OCI-LY7 (cell line): ENCODE results near the gene UGT1A4. TPM values are rescaled to one million over a fixed set of nuclear protein-coding genes. Genes with fewer than 3 reads are reported as not detected.

Experiments used
- BruUV-seq: library from RNA; stranded (reverse); fragments of 400-500 nt; replicated peaks from 2 replicates; lab custom pipeline; 2021; lab: Mats Ljungman, UMichigan
- CTCF ChIA-PET: fragments of 300-600 bp; sonication (Branson Sonifier 250); formaldehyde crosslinking; loops from one replicate; lab custom pipeline; 2022; ENCODE audit warnings: antibody characterized with exemption; ENCODE audit not compliant: unreplicated experiment; lab: Charles Lee
- POLR2A ChIA-PET: fragments of 300-600 bp; sonication (Branson Sonifier 250); formaldehyde crosslinking; loops from one replicate; lab custom pipeline; 2022; ENCODE audit warnings: antibody characterized with exemption; lab: Charles Lee
- DNase-seq: peaks from one replicate; pipeline ENCODE4 v3.0.0-alpha.2; 2015; ENCODE audit warnings: low spot score
- H2AFZ ChIP-seq: fragments of 200-600 bp; sonication (generic), shearing (Covaris generic); 2 replicates; pipeline ENCODE4 v1.6.1; 2014; ENCODE audit warnings: mild to moderate bottlenecking, antibody characterized with exemption, low read length, moderate library complexity
- H3K27ac ChIP-seq: fragments of 200-600 bp; sonication (generic); 2 replicates; pipeline ENCODE4 v1.5.1; 2014; ENCODE audit warnings: mixed run types, low read depth, mild to moderate bottlenecking, moderate library complexity, low read length, inconsistent platforms; ENCODE audit not compliant: poor library complexity, severe bottlenecking
- H3K36me3 ChIP-seq: fragments of 200-600 bp; sonication (generic); 2 replicates; pipeline ENCODE4 v1.6.1; 2014; ENCODE audit warnings: mild to moderate bottlenecking, antibody characterized with exemption, low read length, moderate library complexity, mixed read lengths; ENCODE audit not compliant: insufficient read depth
- H3K4me1 ChIP-seq: fragments of 200-600 bp; sonication (generic); 2 replicates; pipeline ENCODE4 v1.5.1; 2014; ENCODE audit warnings: mild to moderate bottlenecking, low read length; ENCODE audit not compliant: insufficient read depth, poor library complexity, severe bottlenecking
- H3K4me2 ChIP-seq: fragments of 200-600 bp; sonication (generic); 2 replicates; pipeline ENCODE4 v1.6.1; 2014; ENCODE audit warnings: mild to moderate bottlenecking, low read length
- H3K4me3 ChIP-seq: fragments of 200-600 bp; sonication (generic); 2 replicates; pipeline ENCODE4 v1.5.1; 2014; ENCODE audit warnings: mild to moderate bottlenecking, low read depth, low read length; ENCODE audit not compliant: poor library complexity, severe bottlenecking
- H3K79me2 ChIP-seq: fragments of 200-600 bp; sonication (generic); 2 replicates; pipeline ENCODE4 v1.6.1; 2016; ENCODE audit warnings: low read depth, mild to moderate bottlenecking, low read length, moderate library complexity, mixed read lengths; ENCODE audit not compliant: insufficient read depth
- H3K9me2 ChIP-seq: fragments of 200-600 bp; sonication (generic); 2 replicates; pipeline ENCODE4 v1.6.1; 2016; ENCODE audit warnings: mild to moderate bottlenecking, low read length, mixed read lengths; ENCODE audit not compliant: insufficient read depth
- H3K9me3 ChIP-seq: fragments of 200-600 bp; sonication (generic); 2 replicates; pipeline ENCODE4 v1.6.1; 2014; ENCODE audit warnings: mild to moderate bottlenecking, mixed run types, low read length, mixed read lengths
- H4K20me1 ChIP-seq: fragments of 200-600 bp; sonication (generic); 2 replicates; pipeline ENCODE4 v1.6.1; 2014; ENCODE audit warnings: mild to moderate bottlenecking, antibody characterized with exemption, low read length, moderate library complexity, mixed read lengths; ENCODE audit not compliant: insufficient read depth
- CTCF ChIP-seq: fragments of 200-600 bp; sonication (generic); conservative IDR thresholded peaks from 2 replicates; pipeline ENCODE4 v1.5.1; 2014; ENCODE audit warnings: mild to moderate bottlenecking, antibody characterized with exemption, low read length, moderate library complexity, mixed read lengths
- EZH2phosphoT487 ChIP-seq: fragments of 200-600 bp; sonication (generic); IDR thresholded peaks from 2 replicates; pipeline ENCODE4 v1.6.1; 2018; ENCODE audit warnings: low read depth, borderline replicate concordance, mild to moderate bottlenecking, mixed run types, antibody characterized with exemption, low read length, moderate library complexity, mixed read lengths
- intact Hi-C: fragments of 100-400 bp; cut with micrococcal nuclease; formaldehyde crosslinking; loops from one replicate; pipeline ENCODE4 v1.10.0; 2022; ENCODE audit not compliant: unreplicated experiment
- total RNA-seq, 2 experiments: library from RNA; depleted of rRNA in 1 of 2; stranded (reverse); fragments of >200 nt in 1 of 2; shearing (Covaris generic) in 1 of 2; gene quantifications; 2 replicates each; pipeline ENCODE4 v1.2.3, GENCODE V29; 2014 to 2022

UGT1A4 gene
- total RNA-seq, 2 experiments from 2014 or later, result not detected

- no TSS peak for BruUV-seq
- Histone ChIP-seq H3K9me2 (no peaks in the 10 kb centered on the region; the same call in 1 of the 2 replicates), H3K4me2 (no peak overlapping the region), H3K4me3 (no peak overlapping the region), H3K79me2 (no peaks in the 10 kb centered on the region), H3K36me3 (no peaks in the 10 kb centered on the region), H2AFZ (no peak overlapping the region), H3K9me3 (no peaks in the 10 kb centered on the region), H4K20me1 (no peaks in the 10 kb centered on the region), H3K27ac (no peak overlapping the region), H3K4me1 (no peaks in the 10 kb centered on the region)
- no peak for TF ChIP-seq CTCF
- no peak for TF ChIP-seq EZH2phosphoT487
- intact Hi-C loops, result no loop called here
- ChIA-PET POLR2A (no interaction called here), CTCF (interaction anchor here (0.5 kb wide), 1 partner anchor 161 kb away, joined by 4 read pairs; no protein-coding TSS in a partner anchor)
- no peak for DNase-seq
These were observed 40.3 kb downstream of the UGT1A4 start for GRCh38 chr2:233758849-233759248.

- H3K79me2 ChIP-seq, result no peaks in the 10 kb centered on the region
- ChIA-PET POLR2A (no interaction called here), CTCF (no interaction called here)
- H3K4me3 ChIP-seq, result no peak within 1 kb of the TSS
- no peaks in the 10 kb centered on the region for H3K9me3 ChIP-seq
- H3K4me1 ChIP-seq, result no peaks in the 10 kb centered on the region
- no TSS peak for BruUV-seq
- no peak for DNase-seq
- intact Hi-C loops, result no loop called here
- no peak within 1 kb of the TSS for H2AFZ ChIP-seq
- H4K20me1 ChIP-seq, result no peaks in the 10 kb centered on the region
- no peak within 1 kb of the TSS for H3K4me2 ChIP-seq
- TF ChIP-seq CTCF, result no peak
- TF ChIP-seq EZH2phosphoT487, result no peak
- H3K36me3 ChIP-seq, result no peaks in the 10 kb centered on the region
- no peak within 1 kb of the TSS for H3K27ac ChIP-seq
- H3K9me2 ChIP-seq, result no peaks in the 10 kb centered on the region; the same call in 1 of the 2 replicates
These were observed 41.5 kb downstream of the UGT1A4 start, which contains the start of gene UGT1A1 for GRCh38 chr2:233760043-233760442. Gene UGT1A1 (plus strand): TSS chr2:233760270. CDS start chr2:233760288, 18 bp downstream.

- ChIA-PET POLR2A (interaction anchor here (0.5 kb wide), 1 partner anchor 267 kb away, joined by 3 read pairs; no protein-coding TSS in a partner anchor), CTCF (no interaction called here)
- Histone ChIP-seq H3K4me2 (no peak overlapping the region), H4K20me1 (no peaks in the 10 kb centered on the region), H3K27ac (no peak overlapping the region), H3K4me1 (no peaks in the 10 kb centered on the region), H2AFZ (no peak overlapping the region), H3K9me2 (no peaks in the 10 kb centered on the region; the same call in 1 of the 2 replicates), H3K79me2 (no peaks in the 10 kb centered on the region), H3K9me3 (no peaks in the 10 kb centered on the region), H3K36me3 (no peaks in the 10 kb centered on the region), H3K4me3 (no peak overlapping the region)
- TF ChIP-seq EZH2phosphoT487, result no peak
- TF ChIP-seq CTCF, result no peak
- intact Hi-C loops, result no loop called here
- DNase-seq, result no peak
- BruUV-seq, result no TSS peak
These were observed 42.7 kb downstream of the UGT1A4 start for GRCh38 chr2:233761040-233761769.
